B cell (primary cell): Measurements from ENCODE around the gene BOC. TPM values are rescaled to one million over a fixed set of nuclear protein-coding genes. Genes with fewer than 3 reads are reported as not detected.

ENCODE experiments used
- ATAC-seq: fragments of 200-7000 bp; cut with Tn5 transposase; one replicate; pipeline ENCODE4 v1.10.0; 2021; ENCODE audit warnings: low read depth, mild to moderate bottlenecking, moderate number of reproducible peaks, moderate library complexity
- CTCF ChIA-PET: fragments of 350-600 bp; sonication (Branson Sonifier 250); formaldehyde crosslinking; loops from one replicate; lab custom pipeline; 2021; ENCODE audit warnings: antibody characterized with exemption, inconsistent platforms; lab: Charles Lee
- POLR2A ChIA-PET: fragments of 350-600 bp; sonication (Branson Sonifier 250); formaldehyde crosslinking; loops from one replicate; lab custom pipeline; 2021; ENCODE audit warnings: antibody characterized with exemption; lab: Charles Lee
- DNase-seq: peaks from one replicate; pipeline ENCODE4 v3.0.0; 2013
- H2AFZ ChIP-seq: 2 replicates; pipeline ENCODE4 v1.6.1; 2012; ENCODE audit warnings: mild to moderate bottlenecking, low read depth, low read length; ENCODE audit not compliant: insufficient read depth, poor library complexity, severe bottlenecking
- H3K27ac ChIP-seq, 2 donors: 1 replicate in 1 of 2; 2 replicates in 1 of 2; pipeline ENCODE4 v1.5.1; 2012 to 2013; ENCODE audit warnings: low read length in 2 of 2, mild to moderate bottlenecking in 2 of 2, moderate library complexity in 1 of 2
- H3K27me3 ChIP-seq, 4 experiments: fragments of 200-600 bp in 1 of 4; sonication (generic) in 1 of 4; replicated peaks in 1 of 4; 1 replicate in 2 of 4; 2 replicates in 2 of 4; pipeline versions ENCODE4 v1.6.1 to v1.7.0; 2013 to 2016; ENCODE audit warnings: low read length in 3 of 4, mild to moderate bottlenecking in 2 of 4, mixed read lengths in 1 of 4, moderate library complexity in 1 of 4; ENCODE audit not compliant: insufficient read depth in 4 of 4, control insufficient read depth in 3 of 4; ENCODE audit errors: control extremely low read depth in 1 of 4
- H3K36me3 ChIP-seq, 2 experiments: replicated peaks in 1 of 2; 1 replicate in 1 of 2; 2 replicates in 1 of 2; pipeline versions ENCODE4 v1.6.1 to v1.7.1; 2013; ENCODE audit warnings: low read length in 1 of 2; ENCODE audit not compliant: insufficient read depth in 2 of 2, control insufficient read depth in 1 of 2; ENCODE audit errors: control extremely low read depth in 1 of 2, extremely low read depth in 1 of 2
- H3K4me1 ChIP-seq, 2 donors: fragments of 200-600 bp in 1 of 2; sonication (generic) in 1 of 2; 1 replicate in 1 of 2; 2 replicates in 1 of 2; pipeline versions ENCODE4 v1.5.1 to v1.6.1; 2013 to 2017; ENCODE audit warnings: low read length in 2 of 2; ENCODE audit not compliant: control insufficient read depth in 2 of 2, insufficient read depth in 2 of 2
- H3K4me2 ChIP-seq: replicated peaks from 2 replicates; pipeline ENCODE3; 2012; ENCODE audit warnings: mild to moderate bottlenecking, low read depth, low read length; ENCODE audit not compliant: poor library complexity, severe bottlenecking
- H3K4me3 ChIP-seq, 5 experiments: fragments of 200-600 bp in 1 of 5; sonication (generic) in 1 of 5; 1 replicate in 3 of 5; 2 replicates in 2 of 5; pipeline versions ENCODE4 v1.5.1 to v1.7.0; 2011 to 2016; ENCODE audit warnings: low read length in 4 of 5, mild to moderate bottlenecking in 4 of 5, low read depth in 2 of 5, control low read depth in 1 of 5, moderate library complexity in 1 of 5; ENCODE audit not compliant: insufficient read depth in 1 of 5; ENCODE audit errors: control extremely low read depth in 1 of 5, extremely low read depth in 1 of 5
- H3K79me2 ChIP-seq: fragments of 200-600 bp; sonication (generic); one replicate; pipeline ENCODE4 v1.6.0; 2016; ENCODE audit warnings: low read length; ENCODE audit not compliant: control insufficient read depth, insufficient read depth
- H3K9ac ChIP-seq: fragments of 200-600 bp; sonication (generic); 2 replicates; pipeline ENCODE4 v1.6.1; 2017; ENCODE audit warnings: mild to moderate bottlenecking, low read length, moderate library complexity
- H3K9me3 ChIP-seq, 3 donors: one replicate each; pipeline versions ENCODE4 v1.6.1 to v1.7.1; 2013; ENCODE audit warnings: low read length in 2 of 3; ENCODE audit not compliant: control insufficient read depth in 2 of 3, insufficient read depth in 1 of 3; ENCODE audit errors: control extremely low read depth in 1 of 3
- H4K20me1 ChIP-seq: 2 replicates; pipeline ENCODE4 v1.6.0; 2012; ENCODE audit warnings: mild to moderate bottlenecking, low read length; ENCODE audit not compliant: insufficient read depth, control insufficient read depth, poor library complexity, severe bottlenecking
- H3K27ac Mint-ChIP-seq: one replicate; pipeline ENCODE4 v1.8.0; 2021; ENCODE audit warnings: mixed read lengths
- H3K27me3 Mint-ChIP-seq: one replicate; pipeline ENCODE4 v1.8.0; 2021; ENCODE audit warnings: mixed read lengths
- H3K4me1 Mint-ChIP-seq: one replicate; pipeline ENCODE4 v1.8.0; 2021; ENCODE audit warnings: mixed read lengths
- H3K4me3 Mint-ChIP-seq: one replicate; pipeline ENCODE4 v1.8.0; 2021; ENCODE audit warnings: mixed read lengths
- H3K9me3 Mint-ChIP-seq: one replicate; pipeline ENCODE4 v1.8.0; 2022; ENCODE audit warnings: mixed read lengths; ENCODE audit not compliant: insufficient read depth
- CTCF ChIP-seq: fragments of 200-600 bp; IDR thresholded peaks from one replicate; pipeline ENCODE4 v1.8.0; 2022; ENCODE audit warnings: antibody characterized with exemption, mild to moderate bottlenecking
- EZH2 ChIP-seq: IDR thresholded peaks from 2 replicates; pipeline ENCODE4 v1.6.1; 2012; ENCODE audit warnings: borderline replicate concordance, low read depth, mild to moderate bottlenecking, moderate library complexity, low read length; ENCODE audit not compliant: insufficient read depth, poor library complexity, severe bottlenecking
- WGBS: methylation state at CpG from one replicate; pipeline ENCODE4 v1.1.5; 2013; ENCODE audit warnings: missing lambda C conversion rate; ENCODE audit not compliant: insufficient coverage; 5-methylcytosine and 5-hydroxymethylcytosine counted together
- intact Hi-C: fragments of 100-400 bp; cut with micrococcal nuclease; formaldehyde crosslinking; loops from one replicate; pipeline ENCODE4 v1.10.0; 2022
- polyA plus RNA-seq: library from polyadenylated mRNA; depleted of rRNA; stranded (reverse); fragments of >200 nt; gene quantifications from 2 replicates; pipeline ENCODE4 v1.2.3, GENCODE V29; 2012
- total RNA-seq, 2 donors: library from RNA; stranded (reverse); fragments of 120-200 nt in 1 of 2; gene quantifications; 1 replicate in 1 of 2; 2 replicates in 1 of 2; pipeline versions ENCODE4 v1.2.3 to v1.2.4, GENCODE V29; 2013 to 2022

The BOC gene
- total and polyA plus RNA-seq, 2 donors (not counting 1 experiment from before 2014, with no cell fraction given) = 0.12 to 2.0 TPM

DNA sequence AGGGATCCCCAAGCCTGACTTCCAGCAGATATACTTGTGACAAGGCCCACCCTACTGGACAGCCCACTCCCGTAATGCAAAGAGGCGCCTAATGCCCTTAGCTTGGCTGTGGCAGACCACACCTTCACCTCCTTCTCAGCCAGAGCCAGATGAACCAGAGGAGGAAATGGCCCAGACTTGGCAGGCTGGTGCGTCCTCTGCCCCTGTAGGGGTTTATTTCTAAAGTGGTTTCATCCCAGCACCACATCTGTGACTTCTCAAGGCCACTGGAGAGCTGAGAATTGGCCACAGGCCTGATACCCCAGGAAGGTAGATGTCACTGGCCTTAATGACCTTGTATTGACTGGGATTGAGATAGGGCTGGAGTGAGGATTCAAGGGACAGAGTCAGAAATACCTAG, 29.5 kb downstream of the BOC start:
- Mint-ChIP-seq H3K27me3 (peaks cover 43% of the 10 kb centered on the region), H3K9me3 (no peaks in the 10 kb centered on the region), H3K27ac (no peak overlapping the region), H3K4me1 (no peaks in the 10 kb centered on the region), H3K4me3 (no peak overlapping the region)
- Histone ChIP-seq H3K4me3 (no peak overlapping the region), H4K20me1 (no peaks in the 10 kb centered on the region), H2AFZ (no peak overlapping the region), H3K9me3 (peaks cover 0 to 1% (median 0%) of the 10 kb centered on the region in 3 donors), H3K4me2 (no peak overlapping the region), H3K36me3 (no peaks in the 10 kb centered on the region), H3K27ac (no peak overlapping the region), H3K9ac (no peak overlapping the region), H3K27me3 (peaks cover 0 to 5% (median 1%) of the 10 kb centered on the region in 4 experiments), H3K79me2 (no peaks in the 10 kb centered on the region), H3K4me1 (no peaks in the 10 kb centered on the region)
- intact Hi-C loops = no loop called here
- POLR2A ChIA-PET = no interaction called here
- CTCF ChIA-PET = interaction anchor here (0.6 kb wide), 1 partner anchor 32 kb away, joined by 3 read pairs; no protein-coding TSS in a partner anchor
- DNase-seq (no peak), ATAC-seq (no peak)
- TF ChIP-seq CTCF = no peak
- no peak for TF ChIP-seq EZH2
- WGBS = 100% methylated on average over 1 of the region's 3 CpGs

DNA sequence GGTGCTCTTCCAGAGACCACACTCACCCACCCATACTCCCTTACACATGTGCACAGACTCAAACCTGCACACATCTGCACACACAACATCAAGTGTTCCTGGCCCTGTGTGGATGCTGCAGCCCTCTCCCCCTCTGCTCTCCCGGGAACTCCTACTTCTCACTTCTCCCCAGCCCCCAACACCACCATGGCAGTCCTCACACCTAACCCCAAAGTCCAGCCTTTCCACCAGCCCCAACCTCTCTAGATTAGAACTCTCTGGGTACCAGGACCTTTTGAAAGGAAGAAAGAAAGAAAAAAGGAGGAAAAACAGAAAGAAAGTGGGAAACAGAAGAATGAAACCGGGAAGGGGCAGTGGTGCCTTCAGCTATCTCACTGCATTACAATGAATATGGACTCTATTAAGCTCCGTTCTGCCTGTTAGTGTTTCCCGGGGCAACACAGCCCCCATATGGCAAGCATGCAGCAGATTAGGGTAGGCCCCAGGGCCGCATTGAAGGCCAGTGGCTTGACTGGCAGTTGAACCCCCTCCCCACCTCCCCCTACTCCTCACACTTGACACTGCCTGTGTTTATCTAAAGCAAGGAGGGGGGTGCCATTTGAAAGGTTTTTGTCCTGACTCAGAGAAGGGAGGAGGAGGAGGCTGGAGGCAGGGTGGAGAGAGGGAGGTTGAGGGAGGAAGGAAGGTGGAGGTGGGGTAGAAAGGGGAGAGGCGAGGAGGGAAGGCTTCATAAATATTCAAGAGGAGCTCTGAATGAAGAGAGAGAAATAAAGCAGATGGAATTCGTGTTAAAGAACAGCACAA, 30.1 kb downstream of the BOC start:
- WGBS = 83% methylated on average over 4 of the region's 7 CpGs
- Mint-ChIP-seq H3K27me3 (peaks cover 42% of the 10 kb centered on the region), H3K27ac (no peak overlapping the region), H3K4me3 (no peak overlapping the region), H3K9me3 (no peaks in the 10 kb centered on the region), H3K4me1 (no peaks in the 10 kb centered on the region)
- Histone ChIP-seq H3K9ac (no peak overlapping the region), H2AFZ (no peak overlapping the region), H3K4me3 (no peak overlapping the region), H3K4me2 (no peak overlapping the region), H3K79me2 (no peaks in the 10 kb centered on the region), H3K27me3 (peaks cover 0 to 5% (median 1%) of the 10 kb centered on the region in 4 experiments), H3K4me1 (no peaks in the 10 kb centered on the region), H3K36me3 (no peaks in the 10 kb centered on the region), H4K20me1 (no peaks in the 10 kb centered on the region), H3K9me3 (peaks cover 0 to 1% (median 0%) of the 10 kb centered on the region in 3 donors), H3K27ac (no peak overlapping the region)
- DNase-seq = no peak
- ChIA-PET POLR2A (no interaction called here), CTCF (interaction anchor here (0.6 kb wide), 1 partner anchor 33 kb away, joined by 3 read pairs; no protein-coding TSS in a partner anchor)
- intact Hi-C loops = no loop called here
- TF ChIP-seq CTCF (no peak), EZH2 (no peak)
- ATAC-seq = no peak
